ENCODE measurements around the gene RNLS.

GRCh38 chr10:88401671-88402347 lies 181.3 kb downstream of the RNLS start:
- TF ChIP-seq POLR2AphosphoS5 (IDR thresholded peaks at IDR 0.05; ENCODE audit: low read depth, low read length) = no peak
- no peak for TF ChIP-seq EZH2phosphoT487 (IDR thresholded peaks at IDR 0.05; ENCODE audit: borderline replicate concordance)
- TF ChIP-seq EZH2 (IDR thresholded peaks at IDR 0.05) = no peak
- no peak for TF ChIP-seq REST (IDR thresholded peaks at IDR 0.05; ENCODE audit: low read depth)
- no peak for TF ChIP-seq ZFX (IDR thresholded peaks at IDR 0.05)
- TF ChIP-seq CTCF (IDR thresholded peaks at IDR 0.05 in 2 of 3, conservative IDR thresholded peaks at IDR 0.05 in 1 of 3; ENCODE audit: borderline replicate concordance in 1 of 3, insufficient read depth in 1 of 3, low read depth in 2 of 3, low read length in 2 of 3) = peak in 2 of 3 experiments; percentile 36 to 49; a peak in 3 of 6 replicates
- no peak for TF ChIP-seq POLR2A (IDR thresholded peaks at IDR 0.05; ENCODE audit: borderline replicate concordance, extremely low read depth, insufficient read depth, insufficient read length)
- TF ChIP-seq SP1 (IDR thresholded peaks at IDR 0.05; ENCODE audit: low read depth) = no peak
- no peak for TF ChIP-seq SIN3A (IDR thresholded peaks at IDR 0.05; ENCODE audit: low read depth)
- no peak for TF ChIP-seq TCF7L2 (IDR thresholded peaks at IDR 0.05; ENCODE audit: borderline replicate concordance, extremely low read depth, insufficient read depth, insufficient read length)

All from HCT116 (cell line).